ENCODE results near the gene TOMM7. TPM values are rescaled to one million over a fixed set of nuclear protein-coding genes. Genes with fewer than 3 reads are reported as not detected.

The TOMM7 gene
- total RNA-seq, 2 experiments from 2014 or later = 188 to 288 TPM

Other genes starting within 250 kb of the TOMM7 start
- gene IL6, start 95.6 kb downstream of the TOMM7 start, total RNA-seq = under 1 TPM; 0.67 to 0.92 TPM
- gene HYCC1, start 191.3 kb upstream of the TOMM7 start, total RNA-seq = 10 to 100 TPM; 47.2 to 54.2 TPM

Measured in activated CD4-positive, alpha-beta T cell treated with anti-CD3 and anti-CD28 coated beads, Interleukin-2, amount 10 ng/mL, durations not matched to agents 7 days and 5 days (primary cell).